ENCODE measurements around the gene OTP.

The OTP gene

GRCh38 chr5:77649776-77650175 lies 11.3 kb upstream of the OTP start (continued):
- TF ChIP-seq ZNF8 (CRISPR knock-in tag; IDR thresholded peaks at IDR 0.05) (no peak), GLIS3 (CRISPR knock-in tag; IDR thresholded peaks at IDR 0.05) (no peak), TOX (CRISPR knock-in tag; IDR thresholded peaks at IDR 0.05; ENCODE audit: borderline replicate concordance) (no peak), TSHZ2 (CRISPR knock-in tag; IDR thresholded peaks at IDR 0.05) (no peak), SNAI2 (CRISPR knock-in tag; IDR thresholded peaks at IDR 0.05) (no peak), ESRRG (CRISPR knock-in tag; IDR thresholded peaks at IDR 0.05) (no peak)
- TF ChIP-seq, protein P1, sequence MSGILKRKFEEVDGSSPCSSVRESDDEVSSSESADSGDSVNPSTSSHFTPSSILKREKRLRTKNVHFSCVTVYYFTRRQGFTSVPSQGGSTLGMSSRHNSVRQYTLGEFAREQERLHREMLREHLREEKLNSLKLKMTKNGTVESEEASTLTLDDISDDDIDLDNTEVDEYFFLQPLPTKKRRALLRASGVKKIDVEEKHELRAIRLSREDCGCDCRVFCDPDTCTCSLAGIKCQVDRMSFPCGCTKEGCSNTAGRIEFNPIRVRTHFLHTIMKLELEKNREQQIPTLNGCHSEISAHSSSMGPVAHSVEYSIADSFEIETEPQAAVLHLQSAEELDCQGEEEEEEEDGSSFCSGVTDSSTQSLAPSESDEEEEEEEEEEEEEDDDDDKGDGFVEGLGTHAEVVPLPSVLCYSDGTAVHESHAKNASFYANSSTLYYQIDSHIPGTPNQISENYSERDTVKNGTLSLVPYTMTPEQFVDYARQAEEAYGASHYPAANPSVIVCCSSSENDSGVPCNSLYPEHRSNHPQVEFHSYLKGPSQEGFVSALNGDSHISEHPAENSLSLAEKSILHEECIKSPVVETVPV (CRISPR knock-in tag; IDR thresholded peaks at IDR 0.05): no peak

- no peak for TF ChIP-seq SNAI2 (CRISPR knock-in tag; IDR thresholded peaks at IDR 0.05)
- TF ChIP-seq ZFP30 (CRISPR knock-in tag; IDR thresholded peaks at IDR 0.05): no peak
- no peak for TF ChIP-seq CREB5 (CRISPR knock-in tag; IDR thresholded peaks at IDR 0.05; ENCODE audit: low read depth)
- no peak for TF ChIP-seq ARNTL (CRISPR knock-in tag; IDR thresholded peaks at IDR 0.05; ENCODE audit: borderline replicate concordance, low read depth)
- no peak for TF ChIP-seq RARB (CRISPR knock-in tag; IDR thresholded peaks at IDR 0.05)
- TF ChIP-seq GLIS3 (CRISPR knock-in tag; IDR thresholded peaks at IDR 0.05): no peak
- TF ChIP-seq PPARA (CRISPR knock-in tag; IDR thresholded peaks at IDR 0.05; ENCODE audit: borderline replicate concordance): no peak
- no peak for TF ChIP-seq OSR1 (CRISPR knock-in tag; IDR thresholded peaks at IDR 0.05)
- TF ChIP-seq TSHZ2 (CRISPR knock-in tag; IDR thresholded peaks at IDR 0.05): no peak
- TF ChIP-seq, protein P2, sequence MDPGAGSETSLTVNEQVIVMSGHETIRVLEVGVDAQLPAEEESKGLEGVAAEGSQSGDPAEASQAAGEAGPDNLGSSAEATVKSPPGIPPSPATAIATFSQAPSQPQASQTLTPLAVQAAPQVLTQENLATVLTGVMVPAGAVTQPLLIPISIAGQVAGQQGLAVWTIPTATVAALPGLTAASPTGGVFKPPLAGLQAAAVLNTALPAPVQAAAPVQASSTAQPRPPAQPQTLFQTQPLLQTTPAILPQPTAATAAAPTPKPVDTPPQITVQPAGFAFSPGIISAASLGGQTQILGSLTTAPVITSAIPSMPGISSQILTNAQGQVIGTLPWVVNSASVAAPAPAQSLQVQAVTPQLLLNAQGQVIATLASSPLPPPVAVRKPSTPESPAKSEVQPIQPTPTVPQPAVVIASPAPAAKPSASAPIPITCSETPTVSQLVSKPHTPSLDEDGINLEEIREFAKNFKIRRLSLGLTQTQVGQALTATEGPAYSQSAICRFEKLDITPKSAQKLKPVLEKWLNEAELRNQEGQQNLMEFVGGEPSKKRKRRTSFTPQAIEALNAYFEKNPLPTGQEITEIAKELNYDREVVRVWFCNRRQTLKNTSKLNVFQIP (CRISPR knock-in tag; IDR thresholded peaks at IDR 0.05; ENCODE audit: borderline replicate concordance, low read depth): no peak
- no peak for TF ChIP-seq BACH2 (CRISPR knock-in tag; IDR thresholded peaks at IDR 0.05; ENCODE audit: borderline replicate concordance)
- TF ChIP-seq, protein P1 (CRISPR knock-in tag; IDR thresholded peaks at IDR 0.05): no peak
- TF ChIP-seq ESRRG (CRISPR knock-in tag; IDR thresholded peaks at IDR 0.05): no peak
- TF ChIP-seq CSDC2 (CRISPR knock-in tag; IDR thresholded peaks at IDR 0.05): no peak
- TF ChIP-seq, protein P3, sequence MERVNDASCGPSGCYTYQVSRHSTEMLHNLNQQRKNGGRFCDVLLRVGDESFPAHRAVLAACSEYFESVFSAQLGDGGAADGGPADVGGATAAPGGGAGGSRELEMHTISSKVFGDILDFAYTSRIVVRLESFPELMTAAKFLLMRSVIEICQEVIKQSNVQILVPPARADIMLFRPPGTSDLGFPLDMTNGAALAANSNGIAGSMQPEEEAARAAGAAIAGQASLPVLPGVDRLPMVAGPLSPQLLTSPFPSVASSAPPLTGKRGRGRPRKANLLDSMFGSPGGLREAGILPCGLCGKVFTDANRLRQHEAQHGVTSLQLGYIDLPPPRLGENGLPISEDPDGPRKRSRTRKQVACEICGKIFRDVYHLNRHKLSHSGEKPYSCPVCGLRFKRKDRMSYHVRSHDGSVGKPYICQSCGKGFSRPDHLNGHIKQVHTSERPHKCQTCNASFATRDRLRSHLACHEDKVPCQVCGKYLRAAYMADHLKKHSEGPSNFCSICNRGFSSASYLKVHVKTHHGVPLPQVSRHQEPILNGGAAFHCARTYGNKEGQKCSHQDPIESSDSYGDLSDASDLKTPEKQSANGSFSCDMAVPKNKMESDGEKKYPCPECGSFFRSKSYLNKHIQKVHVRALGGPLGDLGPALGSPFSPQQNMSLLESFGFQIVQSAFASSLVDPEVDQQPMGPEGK (CRISPR knock-in tag; IDR thresholded peaks at IDR 0.05; ENCODE audit: borderline replicate concordance): no peak
- no peak for TF ChIP-seq ZC3H10 (CRISPR knock-in tag; IDR thresholded peaks at IDR 0.05)
- TF ChIP-seq ZFP3 (CRISPR knock-in tag; IDR thresholded peaks at IDR 0.05): no peak
- TF ChIP-seq ZNF8 (CRISPR knock-in tag; IDR thresholded peaks at IDR 0.05): no peak
- no peak for ATAC-seq
Measured at GRCh38 chr5:77645995-77646639, 7.6 kb upstream of the OTP start.

Measured in SK-N-SH treated with all-trans-retinoic acid at 6 μM for 48 hours (cell line).